Muscle layer of duodenum (tissue), 2 donors: ENCODE results near the gene ORAI3.

Experiments used
- H3K27ac ChIP-seq: one replicate; pipeline ENCODE4 v1.7.0; 2013; ENCODE audit warnings: mild to moderate bottlenecking, low read length
- H3K27me3 ChIP-seq: one replicate; pipeline ENCODE4 v1.7.0; 2013; ENCODE audit warnings: low read depth, mild to moderate bottlenecking, control low read depth, low read length
- H3K36me3 ChIP-seq, 2 donors: one replicate each; pipeline ENCODE4 v1.7.0; 2013; ENCODE audit warnings: low read length in 2 of 2, control low read depth in 1 of 2, mild to moderate bottlenecking in 1 of 2; ENCODE audit not compliant: insufficient read depth in 2 of 2, control insufficient read depth in 1 of 2
- H3K4me1 ChIP-seq, 2 donors: one replicate each; pipeline ENCODE4 v1.7.0; 2013; ENCODE audit warnings: low read length in 2 of 2, mild to moderate bottlenecking in 2 of 2, control low read depth in 1 of 2, moderate library complexity in 1 of 2; ENCODE audit not compliant: insufficient read depth in 2 of 2, control insufficient read depth in 1 of 2
- H3K4me3 ChIP-seq, 2 donors: one replicate each; pipeline ENCODE4 v1.7.0; 2013; ENCODE audit warnings: low read length in 2 of 2, low read depth in 1 of 2, mild to moderate bottlenecking in 1 of 2
- H3K9me3 ChIP-seq, 2 donors: one replicate each; pipeline ENCODE4 v1.7.0; 2013; ENCODE audit warnings: low read length in 2 of 2, control low read depth in 1 of 2, mild to moderate bottlenecking in 1 of 2; ENCODE audit not compliant: control insufficient read depth in 1 of 2
- donor health status: healthy.

ORAI3 gene

DNA sequence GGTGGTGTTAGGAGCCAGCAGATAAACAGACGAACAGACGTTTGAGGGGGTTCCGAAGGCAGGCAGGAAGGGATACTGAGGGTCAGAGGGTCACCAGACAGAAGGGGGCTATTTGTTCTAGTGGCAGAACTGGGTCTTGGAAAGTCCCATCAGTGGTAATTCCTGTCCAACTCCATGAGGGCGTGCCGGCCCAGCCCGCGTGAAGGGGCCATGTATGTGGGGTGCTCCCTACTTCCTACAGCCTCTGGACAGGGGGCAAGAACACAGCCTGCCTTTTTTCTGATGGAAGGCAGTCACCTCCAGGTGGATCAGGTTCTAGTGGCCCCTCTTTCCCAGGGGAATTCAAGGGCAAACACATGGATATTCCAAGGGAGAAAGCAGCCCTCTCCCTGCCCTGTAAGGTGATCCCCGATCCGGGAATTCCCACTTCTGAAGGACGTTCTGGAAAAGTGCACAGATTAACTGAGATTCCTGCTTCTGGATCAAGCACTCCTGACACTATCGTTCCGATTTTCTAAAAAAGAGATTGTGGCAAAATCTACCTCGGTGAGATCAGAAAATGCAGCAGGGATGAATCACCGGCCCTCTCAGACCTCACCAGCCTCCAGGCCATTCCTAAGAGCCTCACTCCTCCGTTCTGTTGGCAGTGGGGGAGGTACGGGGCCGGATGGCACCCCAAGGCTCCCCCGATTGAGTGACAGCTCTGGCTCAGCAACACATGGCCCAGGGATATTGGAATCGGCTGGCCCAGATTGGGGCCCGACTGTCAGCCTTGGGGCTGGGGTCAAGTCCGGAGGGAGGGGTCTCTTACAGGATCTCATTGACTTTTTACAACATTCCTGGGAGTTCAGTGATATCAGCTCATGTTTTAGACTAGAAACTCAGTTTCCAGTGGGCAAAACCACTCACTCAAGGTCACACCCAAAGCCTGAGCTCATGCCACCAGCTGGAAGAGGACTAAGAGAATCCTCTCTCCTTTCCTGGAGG lies 49.1 kb downstream of the ORAI3 start:
- Histone ChIP-seq H3K4me1 (peaks cover 0 to 6% of the 10 kb centered on the region in 2 donors), H3K4me3 (peak overlapping the region; percentile 67 to 74), H3K36me3 (no peaks in the 10 kb centered on the region), H3K27ac (peak overlapping the region; percentile 24), H3K27me3 (no peaks in the 10 kb centered on the region), H3K9me3 (no peaks in the 10 kb centered on the region)

GRCh38 chr16:30998852-30999761 lies 50.2 kb downstream of the ORAI3 start:
- Histone ChIP-seq H3K36me3 (no peaks in the 10 kb centered on the region), H3K9me3 (no peaks in the 10 kb centered on the region), H3K4me1 (peaks cover 0 to 6% of the 10 kb centered on the region in 2 donors), H3K27ac (no peak overlapping the region), H3K4me3 (no peak overlapping the region), H3K27me3 (no peaks in the 10 kb centered on the region)

GRCh38 chr16:31000671-31001382 lies 52.0 kb downstream of the ORAI3 start:
- Histone ChIP-seq H3K27ac (no peak overlapping the region), H3K27me3 (no peaks in the 10 kb centered on the region), H3K4me3 (no peak overlapping the region), H3K9me3 (no peaks in the 10 kb centered on the region), H3K36me3 (no peaks in the 10 kb centered on the region), H3K4me1 (peaks cover 0 to 6% of the 10 kb centered on the region in 2 donors)

DNA sequence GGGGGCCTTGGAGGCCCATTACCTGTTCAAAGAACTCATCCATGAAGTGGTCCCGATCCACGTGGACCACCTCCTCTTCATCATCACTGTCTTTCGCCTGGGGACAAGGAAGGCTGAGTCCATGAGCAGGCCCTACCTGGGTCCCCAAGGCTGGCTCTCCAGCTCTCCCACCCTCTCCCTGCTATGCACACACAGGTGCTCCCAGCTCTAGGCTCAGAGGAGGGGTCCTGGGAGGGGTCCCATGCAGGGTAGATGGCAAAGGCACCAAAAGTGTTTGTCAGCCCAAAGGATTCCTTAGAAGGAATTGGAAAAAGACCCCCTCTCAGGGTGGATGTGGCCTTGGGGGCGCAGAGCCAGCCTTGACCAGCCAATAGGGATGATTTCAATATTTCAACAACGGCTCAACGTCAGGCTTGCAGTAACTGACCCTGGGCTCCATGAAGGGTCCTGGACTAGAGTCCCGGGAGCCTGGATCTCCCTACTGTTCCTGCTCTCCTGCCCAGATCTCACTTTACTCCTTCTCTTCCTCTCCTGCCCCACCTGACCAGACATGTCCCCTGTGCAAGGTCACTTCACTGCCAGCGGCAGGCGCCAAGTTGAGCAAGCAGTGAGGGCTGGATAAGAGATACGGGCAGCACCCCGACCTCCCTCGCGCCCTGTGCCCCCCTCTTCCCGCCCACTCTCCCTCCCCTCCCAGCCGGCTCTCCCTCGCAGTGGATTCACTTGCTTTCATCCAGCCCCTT lies 52.8 kb downstream of the ORAI3 start:
- Histone ChIP-seq H3K4me1 (peaks cover 0 to 6% of the 10 kb centered on the region in 2 donors), H3K27ac (no peak overlapping the region), H3K9me3 (no peaks in the 10 kb centered on the region), H3K4me3 (no peak overlapping the region), H3K36me3 (no peaks in the 10 kb centered on the region), H3K27me3 (no peaks in the 10 kb centered on the region)

DNA sequence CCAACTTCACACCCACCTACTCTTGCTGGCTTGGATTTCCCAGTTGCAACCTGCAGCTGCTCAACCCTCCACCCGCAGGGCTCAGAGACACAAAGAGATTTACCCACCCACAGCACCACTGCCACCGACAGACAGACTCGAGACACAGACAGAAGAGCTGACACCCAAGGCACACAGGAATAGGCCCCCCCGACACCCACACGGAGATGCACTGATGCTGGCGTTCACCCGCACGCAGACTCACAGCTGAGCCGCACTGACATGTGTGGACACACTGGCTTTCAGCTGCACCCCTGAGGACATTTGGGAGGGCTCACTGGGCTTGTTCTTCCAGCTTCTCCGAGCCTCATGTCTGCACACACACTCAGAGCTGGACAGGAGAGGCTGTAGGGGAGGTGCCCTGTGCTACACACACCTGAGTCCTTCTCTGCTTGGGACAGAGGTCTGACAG lies 53.4 kb downstream of the ORAI3 start:
- H3K27me3 ChIP-seq = peaks cover under 1% of the 10 kb centered on the region
- no peak overlapping the region for H3K4me3 ChIP-seq
- H3K4me1 ChIP-seq = peaks cover 0 to 6% of the 10 kb centered on the region in 2 donors
- H3K27ac ChIP-seq = no peak overlapping the region
- no peaks in the 10 kb centered on the region for H3K9me3 ChIP-seq
- no peaks in the 10 kb centered on the region for H3K36me3 ChIP-seq

DNA sequence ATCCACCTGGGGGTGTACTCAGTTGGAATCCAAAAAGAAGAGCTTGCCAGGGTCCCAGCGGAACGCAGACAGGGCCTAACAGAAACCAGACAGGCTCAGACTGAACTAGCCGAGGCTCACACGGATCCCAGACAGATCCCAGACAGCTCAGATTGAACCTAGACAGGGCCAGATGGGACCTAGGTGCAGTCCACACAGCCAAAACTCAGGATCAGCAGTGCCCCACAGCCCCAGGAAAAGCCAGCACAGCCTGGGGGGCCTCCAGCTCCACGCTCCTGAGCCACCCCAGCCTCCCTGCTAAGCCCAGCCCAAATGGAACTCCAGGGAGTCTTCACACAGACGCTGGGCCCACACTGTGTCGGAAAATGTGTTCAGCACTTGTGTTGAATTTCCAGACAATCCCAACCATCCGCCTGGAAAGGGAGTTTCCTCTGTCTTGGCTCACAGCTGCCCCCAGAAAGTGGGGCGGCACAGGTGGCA lies 54.0 kb downstream of the ORAI3 start:
- Histone ChIP-seq H3K4me3 (no peak overlapping the region), H3K27me3 (peaks cover 7% of the 10 kb centered on the region), H3K36me3 (no peaks in the 10 kb centered on the region), H3K4me1 (peaks cover 0 to 6% of the 10 kb centered on the region in 2 donors), H3K9me3 (no peaks in the 10 kb centered on the region), H3K27ac (no peak overlapping the region)

DNA sequence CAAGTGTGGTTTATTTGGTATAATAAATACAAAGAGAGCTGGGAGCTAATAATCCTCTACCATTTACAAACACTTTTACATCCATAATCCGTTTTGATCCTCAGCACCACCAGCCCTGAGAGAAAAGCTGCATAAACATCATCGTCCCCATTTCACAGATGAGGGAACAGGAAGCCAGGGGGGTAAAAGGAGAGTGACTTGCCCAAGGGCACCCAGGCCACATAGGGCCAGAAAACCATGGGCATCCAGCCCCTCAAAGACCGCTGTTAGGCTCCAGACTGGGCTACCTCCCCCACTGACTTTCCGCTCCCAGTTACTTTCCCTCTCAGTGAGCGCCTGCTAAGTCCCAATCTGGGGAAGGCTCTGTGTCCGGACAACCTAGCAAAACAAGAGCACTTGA lies 54.9 kb downstream of the ORAI3 start:
- Histone ChIP-seq H3K9me3 (no peaks in the 10 kb centered on the region), H3K36me3 (no peaks in the 10 kb centered on the region), H3K4me3 (no peak overlapping the region), H3K27me3 (peaks cover 7% of the 10 kb centered on the region), H3K27ac (no peak overlapping the region), H3K4me1 (peaks cover 0 to 6% of the 10 kb centered on the region in 2 donors)
